ENCODE results near the gene CD6.

The CD6 gene

DNA sequence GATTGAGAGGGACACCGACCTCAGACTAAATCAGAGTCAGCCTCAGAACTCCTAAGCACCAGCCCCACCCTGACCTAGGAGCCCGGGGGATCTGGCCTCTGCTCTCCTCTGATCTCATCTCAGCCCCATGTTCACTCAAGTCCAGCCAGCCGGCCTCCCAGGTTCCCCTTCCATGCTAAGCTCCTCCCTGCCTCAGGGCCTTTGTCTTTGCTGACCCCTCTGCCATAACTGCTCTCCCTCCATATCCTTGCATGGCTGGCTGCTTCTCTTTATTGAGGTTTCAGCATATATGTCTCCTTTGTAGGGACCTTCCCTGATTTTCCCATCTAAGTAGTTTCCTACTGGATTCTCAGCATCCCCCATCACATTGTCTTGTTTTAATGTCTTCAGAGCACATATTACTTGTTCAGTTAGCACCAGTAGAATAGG, 18.7 kb upstream of the CD6 start:
- peak overlapping the region; percentile 69 for H3K4me3 ChIP-seq
- TF ChIP-seq CTCF (IDR thresholded peaks at IDR 0.05): no peak
- no peak for DNase-seq (ENCODE audit: low spot score)
- peak overlapping the region; percentile 80 to 93 for H3K27ac ChIP-seq

GRCh38 chr11:60953781-60954180, 17.7 kb upstream of the CD6 start:
- Histone ChIP-seq H3K4me3 (no peak overlapping the region), H3K27ac (peak overlapping the region in 1 of 2 donors; percentile 48)
- TF ChIP-seq CTCF (IDR thresholded peaks at IDR 0.05): no peak
- no peak for DNase-seq (ENCODE audit: low spot score)

DNA sequence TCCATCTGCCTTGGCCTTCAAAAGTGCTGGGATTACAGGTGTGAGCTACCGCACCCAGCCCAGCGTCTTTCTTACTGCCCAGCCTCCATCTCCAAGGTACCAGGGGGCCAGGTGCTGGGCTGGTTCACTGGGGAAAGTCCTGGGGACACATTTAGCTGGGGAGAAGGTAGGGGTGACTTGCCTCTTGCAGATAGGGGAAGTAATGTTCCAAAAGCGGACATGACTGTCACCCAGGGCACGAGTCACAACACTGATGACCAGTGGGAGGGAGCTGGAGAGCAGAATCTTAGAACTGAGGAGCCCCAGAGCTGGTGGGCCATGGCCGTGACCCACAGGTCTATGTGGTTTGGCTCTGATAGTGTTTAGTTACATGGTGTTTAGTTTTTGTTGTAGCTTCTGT, 17.1 kb upstream of the CD6 start:
- no peak for TF ChIP-seq CTCF (IDR thresholded peaks at IDR 0.05)
- no peak for DNase-seq (ENCODE audit: low spot score)
- no peak overlapping the region for H3K4me3 ChIP-seq
- peak overlapping the region in 1 of 2 donors; percentile 20 for H3K27ac ChIP-seq

- DNase-seq (ENCODE audit: low spot score): no peak
- no peak overlapping the region for H3K27ac ChIP-seq
- TF ChIP-seq CTCF (IDR thresholded peaks at IDR 0.05): no peak
Observed at GRCh38 chr11:60955571-60955970, 15.9 kb upstream of the CD6 start.

GRCh38 chr11:60957188-60957587, 14.3 kb upstream of the CD6 start:
- no peak overlapping the region for H3K4me3 ChIP-seq
- DNase-seq (ENCODE audit: low spot score): no peak
- no peak for TF ChIP-seq CTCF (IDR thresholded peaks at IDR 0.05)
- no peak overlapping the region for H3K27ac ChIP-seq

More at GRCh38 chr11:60955571-60955970, 15.9 kb upstream of the CD6 start:
- H3K4me3 ChIP-seq: no peak overlapping the region

DNA sequence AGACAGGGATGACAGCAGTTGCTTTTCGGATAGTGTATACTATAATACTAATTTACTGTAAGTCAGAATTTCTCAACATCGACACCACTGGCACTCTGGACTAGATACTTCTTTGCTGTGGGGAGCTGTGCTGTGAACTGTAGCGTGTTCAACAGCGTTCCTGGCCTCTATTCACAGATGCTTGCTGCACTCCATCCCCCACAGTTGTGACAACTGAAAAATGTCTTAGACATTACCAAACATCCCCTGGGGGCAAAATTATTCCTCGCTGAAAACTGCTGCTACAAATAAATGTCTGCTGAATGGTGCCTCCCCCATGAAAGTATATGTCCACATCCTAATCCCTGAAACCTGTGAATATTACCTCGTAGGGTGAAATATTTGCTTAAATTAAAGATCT, 12.0 kb upstream of the CD6 start:
- Histone ChIP-seq H3K27ac (no peak overlapping the region), H3K4me3 (no peak overlapping the region)
- DNase-seq (ENCODE audit: low spot score): no peak
- no peak for TF ChIP-seq CTCF (IDR thresholded peaks at IDR 0.05)

- no peak overlapping the region for H3K27ac ChIP-seq
- TF ChIP-seq CTCF (IDR thresholded peaks at IDR 0.05): no peak
- no peak for DNase-seq (ENCODE audit: low spot score)
- no peak overlapping the region for H3K4me3 ChIP-seq
Observed at GRCh38 chr11:60960405-60960804, 11.1 kb upstream of the CD6 start.
